Activated CD8-positive, alpha-beta memory T cell treated with anti-CD3 and anti-CD28 coated beads, Interleukin-2, amount 10 ng/mL, durations not matched to agents 7 days and 5 days (primary cell): Measurements from ENCODE around the gene SLC16A11. TPM values are rescaled to one million over a fixed set of nuclear protein-coding genes. Genes with fewer than 3 reads are reported as not detected.

Source experiments
- ATAC-seq: fragments of 150-1000 bp; cut with Tn5 transposase; one replicate; pipeline ENCODE4 v1.10.0; 2021; ENCODE audit warnings: moderate library complexity
- CTCF ChIA-PET: fragments of 350-600 bp; sonication (Branson Sonifier 250); formaldehyde crosslinking; loops from one replicate; lab custom pipeline; 2021; ENCODE audit warnings: antibody characterized with exemption; lab: Charles Lee
- DNase-seq: peaks from one replicate; pipeline ENCODE4 v3.0.0-alpha.2; 2020
- H3K27ac Mint-ChIP-seq: one replicate; pipeline ENCODE4 v1.8.0; 2021; ENCODE audit warnings: mild to moderate bottlenecking, mixed read lengths
- H3K27me3 Mint-ChIP-seq: one replicate; pipeline ENCODE4 v1.8.0; 2021; ENCODE audit warnings: mixed read lengths
- H3K36me3 Mint-ChIP-seq: one replicate; pipeline ENCODE4 v1.8.0; 2021; ENCODE audit warnings: mild to moderate bottlenecking, mixed read lengths
- H3K4me1 Mint-ChIP-seq: one replicate; pipeline ENCODE4 v1.8.0; 2021; ENCODE audit warnings: mixed read lengths
- H3K4me3 Mint-ChIP-seq: one replicate; pipeline ENCODE4 v1.8.0; 2021; ENCODE audit warnings: mild to moderate bottlenecking, moderate library complexity, mixed read lengths
- H3K9me3 Mint-ChIP-seq: one replicate; pipeline ENCODE4 v1.8.0; 2022; ENCODE audit warnings: low read depth, mixed read lengths
- total RNA-seq, 2 experiments: library from RNA; stranded (reverse); gene quantifications; one replicate each; pipeline ENCODE4 v1.2.3, GENCODE V29; 2021

Gene SLC16A11
- total RNA-seq, 2 experiments from 2014 or later: 1.2 to 1.3 TPM

DNA sequence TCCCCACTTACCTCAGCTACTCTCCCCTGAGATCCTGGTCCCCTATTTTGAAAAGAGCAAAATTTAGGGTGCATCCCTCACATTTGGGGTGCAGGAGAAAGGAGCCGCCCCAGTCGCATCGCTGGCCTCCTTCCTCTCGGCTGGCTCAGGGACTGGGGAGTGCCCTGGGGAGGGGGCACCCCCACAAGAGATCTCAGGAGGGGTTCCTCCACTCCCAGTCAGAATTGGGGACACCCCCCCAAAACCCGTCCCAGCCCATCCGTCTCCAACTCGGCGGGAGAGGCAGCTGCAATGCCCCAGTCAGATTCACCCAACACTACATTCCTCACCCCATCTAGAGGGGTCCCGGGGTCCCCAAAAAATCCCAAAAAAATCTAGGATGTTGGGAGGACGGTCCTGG, 24.5 kb downstream of the SLC16A11 start:
- no peak for DNase-seq
- Mint-ChIP-seq H3K4me3 (no peak overlapping the region), H3K36me3 (peaks cover 21% of the 10 kb centered on the region), H3K27ac (no peak overlapping the region), H3K27me3 (no peaks in the 10 kb centered on the region), H3K9me3 (no peaks in the 10 kb centered on the region), H3K4me1 (peaks cover 77% of the 10 kb centered on the region)
- ATAC-seq: no peak
- CTCF ChIA-PET: interaction anchor here (1.1 to 2.3 kb wide), 3 partner anchors 105 to 109 kb away, joined by 3 to 7 read pairs (median 7); no protein-coding TSS in a partner anchor

GRCh38 chr17:7018331-7018964, 25.4 kb downstream of the SLC16A11 start:
- Mint-ChIP-seq H3K4me3 (no peak overlapping the region), H3K4me1 (peaks cover 69% of the 10 kb centered on the region), H3K27me3 (no peaks in the 10 kb centered on the region), H3K27ac (peak overlapping the region; percentile 98), H3K36me3 (peaks cover 27% of the 10 kb centered on the region), H3K9me3 (no peaks in the 10 kb centered on the region)
- no peak for ATAC-seq
- no peak for DNase-seq
- CTCF ChIA-PET: interaction anchor here (1.1 to 7.2 kb wide), 4 partner anchors 15 to 175 kb away, joined by 3 to 43 read pairs (median 7); no protein-coding TSS in a partner anchor

GRCh38 chr17:7017827-7018200, 26.1 kb downstream of the SLC16A11 start:
- H3K4me1 Mint-ChIP-seq: peaks cover 62% of the 10 kb centered on the region
- no peaks in the 10 kb centered on the region for H3K27me3 Mint-ChIP-seq
- H3K9me3 Mint-ChIP-seq: no peaks in the 10 kb centered on the region
- ATAC-seq (no peak), DNase-seq (peak; percentile 73)
- peak overlapping the region; percentile 98 for H3K27ac Mint-ChIP-seq
- peaks cover 30% of the 10 kb centered on the region for H3K36me3 Mint-ChIP-seq
- CTCF ChIA-PET: interaction anchor here (1.1 to 7.2 kb wide), 4 partner anchors 14 to 174 kb away, joined by 3 to 43 read pairs (median 7); no protein-coding TSS in a partner anchor
- H3K4me3 Mint-ChIP-seq: peak overlapping the region; percentile 7

GRCh38 chr17:7016886-7017826, 26.7 kb downstream of the SLC16A11 start:
- no peaks in the 10 kb centered on the region for H3K9me3 Mint-ChIP-seq
- DNase-seq (no peak), ATAC-seq (no peak)
- peak overlapping the region; percentile 98 for H3K27ac Mint-ChIP-seq
- H3K4me3 Mint-ChIP-seq: peak overlapping the region; percentile 83
- peaks cover 30% of the 10 kb centered on the region for H3K36me3 Mint-ChIP-seq
- peaks cover 59% of the 10 kb centered on the region for H3K4me1 Mint-ChIP-seq
- no peaks in the 10 kb centered on the region for H3K27me3 Mint-ChIP-seq
- CTCF ChIA-PET: interaction anchor here (1.1 to 7.2 kb wide), 6 partner anchors 14 to 173 kb away, joined by 3 to 43 read pairs (median 16); partner anchors contain the start of gene SLC16A13

- Mint-ChIP-seq H3K9me3 (no peaks in the 10 kb centered on the region), H3K4me1 (peaks cover 62% of the 10 kb centered on the region), H3K4me3 (peak overlapping the region; percentile 83), H3K36me3 (peaks cover 30% of the 10 kb centered on the region), H3K27me3 (no peaks in the 10 kb centered on the region), H3K27ac (peak overlapping the region; percentile 98)
- CTCF ChIA-PET: interaction anchor here (1.2 to 7.2 kb wide), 5 partner anchors 13 to 106 kb away, joined by 4 to 43 read pairs (median 16); partner anchors contain the start of gene SLC16A13
- DNase-seq (no peak), ATAC-seq (no peak)
Measured at GRCh38 chr17:7016418-7016817, 27.5 kb downstream of the SLC16A11 start.

- H3K9me3 Mint-ChIP-seq: no peaks in the 10 kb centered on the region
- H3K4me1 Mint-ChIP-seq: peaks cover 62% of the 10 kb centered on the region
- peak overlapping the region; percentile 98 for H3K27ac Mint-ChIP-seq
- CTCF ChIA-PET: interaction anchor here (1.1 to 7.2 kb wide), 6 partner anchors 12 to 104 kb away, joined by 4 to 43 read pairs (median 16); partner anchors contain the start of gene SLC16A13
- peak; percentile 90 for DNase-seq
- ATAC-seq: peak; percentile 7
- H3K36me3 Mint-ChIP-seq: peaks cover 30% of the 10 kb centered on the region
- peak overlapping the region; percentile 83 for H3K4me3 Mint-ChIP-seq
- no peaks in the 10 kb centered on the region for H3K27me3 Mint-ChIP-seq
Measured at GRCh38 chr17:7014995-7015958, 28.6 kb downstream of the SLC16A11 start.

DNA sequence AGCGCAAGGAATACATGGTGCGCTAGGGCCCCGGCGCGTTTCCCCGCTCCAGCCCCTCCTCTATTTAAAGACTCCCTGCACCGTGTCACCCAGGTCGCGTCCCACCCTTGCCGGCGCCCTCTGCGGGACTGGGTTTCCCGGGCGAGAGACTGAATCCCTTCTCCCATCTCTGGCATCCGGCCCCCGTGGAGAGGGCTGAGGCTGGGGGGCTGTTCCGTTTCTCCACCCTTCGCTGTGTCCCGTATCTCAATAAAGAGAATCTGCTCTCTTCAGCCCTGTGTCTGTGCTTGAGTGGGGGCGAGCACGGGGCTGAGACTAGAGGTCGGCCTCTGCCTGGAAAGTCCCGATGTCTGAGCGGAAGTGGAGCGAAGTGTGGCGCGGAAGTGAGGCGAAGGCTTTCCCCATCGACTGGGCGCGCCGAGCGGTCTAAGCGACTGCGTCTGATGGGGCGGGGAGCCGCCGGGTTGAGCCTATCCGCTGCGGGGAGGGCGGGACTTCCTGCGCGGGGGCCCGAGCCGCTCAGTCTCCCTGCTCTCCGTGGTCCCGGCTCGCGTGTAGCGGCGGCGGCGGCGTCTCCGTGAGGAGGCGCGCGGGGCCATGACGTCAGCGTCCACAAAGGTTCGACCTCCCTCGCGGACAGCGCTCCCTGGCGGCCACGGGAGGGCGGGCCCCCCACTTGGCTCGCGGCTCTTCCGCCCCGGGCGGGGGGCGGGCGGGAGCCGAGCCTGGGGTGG, 29.5 kb downstream of the SLC16A11 start:
- H3K9me3 Mint-ChIP-seq: no peaks in the 10 kb centered on the region
- ATAC-seq (peak; percentile 87), DNase-seq (peak; percentile 99)
- peak overlapping the region; percentile 98 for H3K27ac Mint-ChIP-seq
- H3K4me1 Mint-ChIP-seq: peaks cover 67% of the 10 kb centered on the region
- CTCF ChIA-PET: interaction anchor here (2.9 to 7.2 kb wide), 3 partner anchors 11 to 104 kb away, joined by 15 to 43 read pairs (median 16); no protein-coding TSS in a partner anchor
- peaks cover 32% of the 10 kb centered on the region for H3K36me3 Mint-ChIP-seq
- peak overlapping the region; percentile 83 for H3K4me3 Mint-ChIP-seq
- H3K27me3 Mint-ChIP-seq: no peaks in the 10 kb centered on the region

DNA sequence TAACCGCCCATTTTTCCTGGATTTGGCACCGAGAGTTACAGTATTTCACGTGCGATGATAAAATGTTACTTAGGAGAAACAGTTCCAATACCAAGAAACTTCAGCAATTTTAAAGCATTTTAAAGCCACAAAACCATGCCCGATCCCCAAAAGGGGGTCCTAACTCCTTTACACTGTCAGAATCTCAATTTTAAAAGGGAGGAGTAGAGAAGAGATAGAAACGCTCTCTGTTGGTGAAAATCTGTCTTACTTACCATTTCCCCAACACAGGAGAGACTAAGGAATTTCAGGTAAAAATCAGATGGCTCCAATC, 32.0 kb downstream of the SLC16A11 start:
- H3K9me3 Mint-ChIP-seq: no peaks in the 10 kb centered on the region
- DNase-seq (no peak), ATAC-seq (no peak)
- peak overlapping the region; percentile 83 for H3K4me3 Mint-ChIP-seq
- peaks cover 24% of the 10 kb centered on the region for H3K36me3 Mint-ChIP-seq
- no peaks in the 10 kb centered on the region for H3K27me3 Mint-ChIP-seq
- CTCF ChIA-PET: interaction anchor here (0.8 to 7.2 kb wide), 7 partner anchors 8 to 158 kb away, joined by 3 to 43 read pairs (median 10); partner anchors contain the start of genes BCL6B and SLC16A13
- peak overlapping the region; percentile 98 for H3K27ac Mint-ChIP-seq
- peaks cover 57% of the 10 kb centered on the region for H3K4me1 Mint-ChIP-seq

GRCh38 chr17:7011415-7011814, 32.5 kb downstream of the SLC16A11 start:
- Mint-ChIP-seq H3K4me1 (peaks cover 52% of the 10 kb centered on the region), H3K27me3 (no peaks in the 10 kb centered on the region), H3K9me3 (no peaks in the 10 kb centered on the region), H3K4me3 (peak overlapping the region; percentile 83), H3K36me3 (peaks cover 21% of the 10 kb centered on the region), H3K27ac (peak overlapping the region; percentile 98)
- DNase-seq: no peak
- CTCF ChIA-PET: interaction anchor here (1.2 to 7.2 kb wide), 7 partner anchors 8 to 230 kb away, joined by 3 to 43 read pairs (median 10); partner anchors contain the start of genes BCL6B and SLC16A13
- no peak for ATAC-seq

DNA sequence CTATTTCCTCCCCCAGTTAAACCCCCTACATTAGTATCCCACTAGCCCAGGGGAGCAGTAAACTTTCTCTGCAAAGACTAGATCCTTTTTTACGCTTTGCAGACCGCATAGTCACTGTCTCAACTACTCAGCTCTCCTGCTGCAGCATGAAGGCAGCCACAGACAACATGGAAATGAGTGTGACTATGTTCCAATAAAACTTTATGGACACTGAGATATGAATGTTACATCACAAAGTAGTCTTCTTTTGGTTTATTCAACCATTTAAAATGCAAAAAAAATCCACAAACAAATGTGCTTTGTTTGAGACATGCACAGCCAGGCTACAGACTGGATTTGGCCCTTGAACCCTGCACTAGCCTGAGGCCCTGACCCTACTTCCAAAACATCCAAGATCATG, 33.4 kb downstream of the SLC16A11 start:
- ATAC-seq: no peak
- Mint-ChIP-seq H3K9me3 (no peaks in the 10 kb centered on the region), H3K4me1 (peaks cover 43% of the 10 kb centered on the region), H3K4me3 (peak overlapping the region; percentile 83), H3K27ac (peak overlapping the region; percentile 60), H3K36me3 (peaks cover 15% of the 10 kb centered on the region), H3K27me3 (no peaks in the 10 kb centered on the region)
- no peak for DNase-seq
- CTCF ChIA-PET: interaction anchor here (1.2 to 3.8 kb wide), 3 partner anchors 35 to 231 kb away, joined by 3 to 16 read pairs (median 4); no protein-coding TSS in a partner anchor

DNA sequence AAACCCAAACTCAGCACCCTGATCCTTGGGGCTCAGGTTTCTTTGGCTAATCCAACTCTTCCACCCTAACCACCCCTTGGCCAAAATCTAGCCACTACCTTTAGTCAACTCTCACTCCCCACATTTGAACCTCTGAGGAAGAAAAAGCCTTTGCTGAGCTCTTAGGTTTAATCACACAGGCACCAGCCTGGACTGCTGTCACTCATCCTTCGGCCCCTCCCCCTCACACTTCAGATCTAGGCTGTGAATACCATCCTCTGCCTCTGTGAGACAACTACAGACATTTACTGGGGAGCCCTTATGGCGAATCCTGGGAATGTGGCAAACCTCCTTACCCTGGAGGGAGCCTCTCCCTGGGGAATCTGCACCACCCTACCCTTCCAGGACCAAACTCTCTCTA, 36.7 kb downstream of the SLC16A11 start:
- peaks cover 8% of the 10 kb centered on the region for H3K36me3 Mint-ChIP-seq

More for the DNA sequence above, 36.7 kb downstream of the SLC16A11 start:
- Mint-ChIP-seq H3K27ac (no peak overlapping the region), H3K27me3 (no peaks in the 10 kb centered on the region), H3K4me3 (no peak overlapping the region), H3K4me1 (peaks cover 45% of the 10 kb centered on the region), H3K9me3 (no peaks in the 10 kb centered on the region)
- ATAC-seq (no peak), DNase-seq (no peak)
- CTCF ChIA-PET: interaction anchor here (0.8 to 8.2 kb wide), 5 partner anchors 15 to 96 kb away, joined by 3 to 136 read pairs (median 10); partner anchors contain the start of gene BCL6B
